HEK293 (cell line): ENCODE data around the gene ATP6V0A4.

ENCODE experiments used
- CTCF ChIA-PET: fragments of 350-600 bp; formaldehyde crosslinking; extraction: SDS; loops from one replicate; lab custom pipeline; 2021; ENCODE audit warnings: antibody characterized with exemption; lab: Yijun Ruan, JAX
- POLR2A ChIA-PET: fragments of 300-600 bp; formaldehyde crosslinking; extraction: SDS; loops from one replicate; lab custom pipeline; 2020; ENCODE audit warnings: antibody characterized with exemption, inconsistent platforms; lab: Yijun Ruan, JAX
- H3K27ac ChIP-seq: fragments of 200-500 bp; sonication (Bioruptor generic); 2 replicates; pipeline ENCODE4 v1.5.1; 2014; ENCODE audit warnings: low read depth, low read length, control low read depth, inconsistent platforms; ENCODE audit errors: extremely low read depth
- H3K36me3 ChIP-seq, 2 experiments: fragments of 200-500 bp in 1 of 2; sonication (Bioruptor generic) in 1 of 2; 1 replicate in 1 of 2; 2 replicates in 1 of 2; pipeline ENCODE4 v1.5.1; 2014 to 2017; ENCODE audit warnings: inconsistent platforms in 2 of 2, low read length in 2 of 2; ENCODE audit not compliant: control insufficient read depth in 2 of 2, insufficient read depth in 1 of 2
- H3K4me1 ChIP-seq: fragments of 200-500 bp; sonication (Bioruptor generic); 2 replicates; pipeline ENCODE4 v1.5.1; 2014; ENCODE audit warnings: mild to moderate bottlenecking, low read length, inconsistent platforms; ENCODE audit not compliant: control insufficient read depth, insufficient read depth
- H3K4me3 ChIP-seq: 2 replicates; pipeline ENCODE4 v1.5.1; 2011; ENCODE audit warnings: low read depth, mild to moderate bottlenecking, control low read depth, low read length, moderate library complexity
- H3K9me3 ChIP-seq: fragments of 200-500 bp; sonication (Bioruptor generic); 2 replicates; pipeline ENCODE4 v1.5.1; 2014; ENCODE audit warnings: low read depth, low read length, inconsistent platforms; ENCODE audit not compliant: control insufficient read depth, insufficient read depth
- GFI1B ChIP-seq: fragments of 450-650 bp; formaldehyde crosslinking; IDR thresholded peaks from 2 replicates; pipeline ENCODE4 v1.5.1; 2016; ENCODE audit warnings: missing biosample characterization, missing genetic modification characterization
- IKZF3 ChIP-seq: fragments of 450-650 bp; IDR thresholded peaks from 2 replicates; pipeline ENCODE4 v1.5.0; 2018; ENCODE audit warnings: missing biosample characterization, mild to moderate bottlenecking, missing genetic modification characterization, moderate library complexity
- SP3 ChIP-seq: fragments of 450-650 bp; formaldehyde crosslinking; IDR thresholded peaks from 2 replicates; pipeline ENCODE4 v1.5.1; 2016; ENCODE audit warnings: missing biosample characterization, missing genetic modification characterization
- SP7 ChIP-seq: fragments of 450-650 bp; formaldehyde crosslinking; IDR thresholded peaks from 2 replicates; pipeline ENCODE4 v1.5.1; 2016; ENCODE audit warnings: missing biosample characterization, missing genetic modification characterization
- ZNF214 ChIP-seq: fragments of 450-650 bp; formaldehyde crosslinking; IDR thresholded peaks from 2 replicates; pipeline ENCODE4 v1.5.1; 2017; ENCODE audit warnings: missing biosample characterization, mild to moderate bottlenecking, missing genetic modification characterization, borderline replicate concordance
- ZNF324 ChIP-seq: fragments of 450-650 bp; formaldehyde crosslinking; IDR thresholded peaks from 2 replicates; pipeline ENCODE4 v1.5.1; 2016; ENCODE audit warnings: missing biosample characterization, missing genetic modification characterization
- ZNF350 ChIP-seq: fragments of 450-650 bp; formaldehyde crosslinking; IDR thresholded peaks from 2 replicates; pipeline ENCODE4 v1.5.0; 2017; ENCODE audit warnings: missing biosample characterization, mild to moderate bottlenecking, missing genetic modification characterization
- ZNF354C ChIP-seq: fragments of 450-650 bp; formaldehyde crosslinking; IDR thresholded peaks from 2 replicates; pipeline ENCODE4 v1.5.1; 2016; ENCODE audit warnings: missing biosample characterization, missing genetic modification characterization, low read depth, borderline replicate concordance
- ZNF366 ChIP-seq: fragments of 450-650 bp; formaldehyde crosslinking; conservative IDR thresholded peaks from 2 replicates; pipeline ENCODE4 v1.5.1; 2016; ENCODE audit warnings: missing biosample characterization, missing genetic modification characterization
- ZNF423 ChIP-seq: fragments of 450-650 bp; formaldehyde crosslinking; IDR thresholded peaks from 2 replicates; pipeline ENCODE4 v1.5.1; 2016; ENCODE audit warnings: missing biosample characterization, missing genetic modification characterization
- ZNF585B ChIP-seq: fragments of 450-650 bp; formaldehyde crosslinking; IDR thresholded peaks from 2 replicates; pipeline ENCODE4 v1.5.1; 2016; ENCODE audit warnings: missing biosample characterization, missing genetic modification characterization
- ZNF626 ChIP-seq: fragments of 450-650 bp; sonication (Bioruptor Pico); formaldehyde crosslinking; IDR thresholded peaks from 2 replicates; pipeline ENCODE4 v1.5.1; 2018; ENCODE audit warnings: missing biosample characterization, missing genetic modification characterization, inconsistent platforms
- ZNF677 ChIP-seq: fragments of 450-650 bp; IDR thresholded peaks from 2 replicates; pipeline ENCODE4 v1.5.0; 2018; ENCODE audit warnings: missing biosample characterization, mild to moderate bottlenecking, missing genetic modification characterization, moderate library complexity
- ZNF701 ChIP-seq: fragments of 450-650 bp; formaldehyde crosslinking; IDR thresholded peaks from 2 replicates; pipeline ENCODE4 v1.5.1; 2016; ENCODE audit warnings: missing biosample characterization, missing genetic modification characterization
- ZSCAN30 ChIP-seq: fragments of 450-650 bp; IDR thresholded peaks from 2 replicates; pipeline ENCODE4 v1.5.1; 2018; ENCODE audit warnings: missing biosample characterization, mild to moderate bottlenecking, missing genetic modification characterization, moderate library complexity
- TF ChIP-seq, protein P1 (sequence below): fragments of 450-650 bp; formaldehyde crosslinking; IDR thresholded peaks from 2 replicates; pipeline ENCODE4 v1.5.1; 2016; ENCODE audit warnings: missing biosample characterization, missing genetic modification characterization
- TF ChIP-seq, protein P2 (sequence below): fragments of 450-650 bp; formaldehyde crosslinking; IDR thresholded peaks from 2 replicates; pipeline ENCODE4 v1.5.1; 2017; ENCODE audit warnings: missing biosample characterization, missing genetic modification characterization
- TF ChIP-seq, protein P3 (sequence below): fragments of 450-650 bp; formaldehyde crosslinking; IDR thresholded peaks from 2 replicates; pipeline ENCODE4 v1.5.1; 2016; ENCODE audit warnings: missing biosample characterization, missing genetic modification characterization
- TF ChIP-seq, protein P4 (sequence below): fragments of 450-650 bp; formaldehyde crosslinking; IDR thresholded peaks from 2 replicates; pipeline ENCODE4 v1.5.1; 2016; ENCODE audit warnings: missing biosample characterization, missing genetic modification characterization
- TF ChIP-seq, protein P5 (sequence below): fragments of 450-650 bp; formaldehyde crosslinking; IDR thresholded peaks from 2 replicates; pipeline ENCODE4 v1.5.1; 2016; ENCODE audit warnings: missing biosample characterization, missing genetic modification characterization

ATP6V0A4 gene

DNA sequence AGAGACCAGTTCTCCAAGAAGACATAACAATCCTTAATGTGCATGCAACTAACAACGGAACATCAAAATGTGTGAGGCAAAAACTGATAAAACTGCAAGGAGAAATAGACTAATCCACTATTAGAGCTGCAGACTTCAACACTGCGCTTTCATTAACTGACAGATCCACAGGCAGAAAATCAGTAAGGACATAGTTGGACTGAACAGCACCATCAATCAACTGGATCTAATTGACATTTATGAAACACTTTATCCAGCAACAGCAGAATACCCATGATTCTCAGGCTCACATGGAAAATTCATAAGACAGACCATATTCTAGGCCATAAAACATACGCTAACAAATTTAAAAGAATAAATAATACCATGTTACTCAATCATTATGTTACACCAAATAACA is 21.6 kb upstream of the ATP6V0A4 start:
- no peak for TF ChIP-seq ZNF354C (tag by site-specific recombination)
- TF ChIP-seq ZNF366 (tag by site-specific recombination): no peak
- TF ChIP-seq, protein P1, sequence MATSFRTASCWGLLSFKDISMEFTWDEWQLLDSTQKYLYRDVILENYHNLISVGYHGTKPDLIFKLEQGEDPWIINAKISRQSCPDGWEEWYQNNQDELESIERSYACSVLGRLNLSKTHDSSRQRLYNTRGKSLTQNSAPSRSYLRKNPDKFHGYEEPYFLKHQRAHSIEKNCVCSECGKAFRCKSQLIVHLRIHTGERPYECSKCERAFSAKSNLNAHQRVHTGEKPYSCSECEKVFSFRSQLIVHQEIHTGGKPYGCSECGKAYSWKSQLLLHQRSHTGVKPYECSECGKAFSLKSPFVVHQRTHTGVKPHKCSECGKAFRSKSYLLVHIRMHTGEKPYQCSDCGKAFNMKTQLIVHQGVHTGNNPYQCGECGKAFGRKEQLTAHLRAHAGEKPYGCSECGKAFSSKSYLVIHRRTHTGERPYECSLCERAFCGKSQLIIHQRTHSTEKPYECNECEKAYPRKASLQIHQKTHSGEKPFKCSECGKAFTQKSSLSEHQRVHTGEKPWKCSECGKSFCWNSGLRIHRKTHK: no peak
- TF ChIP-seq ZNF626: no peak
- TF ChIP-seq, protein P2, sequence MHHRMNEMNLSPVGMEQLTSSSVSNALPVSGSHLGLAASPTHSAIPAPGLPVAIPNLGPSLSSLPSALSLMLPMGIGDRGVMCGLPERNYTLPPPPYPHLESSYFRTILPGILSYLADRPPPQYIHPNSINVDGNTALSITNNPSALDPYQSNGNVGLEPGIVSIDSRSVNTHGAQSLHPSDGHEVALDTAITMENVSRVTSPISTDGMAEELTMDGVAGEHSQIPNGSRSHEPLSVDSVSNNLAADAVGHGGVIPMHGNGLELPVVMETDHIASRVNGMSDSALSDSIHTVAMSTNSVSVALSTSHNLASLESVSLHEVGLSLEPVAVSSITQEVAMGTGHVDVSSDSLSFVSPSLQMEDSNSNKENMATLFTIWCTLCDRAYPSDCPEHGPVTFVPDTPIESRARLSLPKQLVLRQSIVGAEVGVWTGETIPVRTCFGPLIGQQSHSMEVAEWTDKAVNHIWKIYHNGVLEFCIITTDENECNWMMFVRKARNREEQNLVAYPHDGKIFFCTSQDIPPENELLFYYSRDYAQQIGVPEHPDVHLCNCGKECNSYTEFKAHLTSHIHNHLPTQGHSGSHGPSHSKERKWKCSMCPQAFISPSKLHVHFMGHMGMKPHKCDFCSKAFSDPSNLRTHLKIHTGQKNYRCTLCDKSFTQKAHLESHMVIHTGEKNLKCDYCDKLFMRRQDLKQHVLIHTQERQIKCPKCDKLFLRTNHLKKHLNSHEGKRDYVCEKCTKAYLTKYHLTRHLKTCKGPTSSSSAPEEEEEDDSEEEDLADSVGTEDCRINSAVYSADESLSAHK (tag by site-specific recombination): no peak
- TF ChIP-seq ZNF214 (tag by site-specific recombination): no peak
- TF ChIP-seq ZNF423 (tag by site-specific recombination): no peak
- TF ChIP-seq, protein P3, sequence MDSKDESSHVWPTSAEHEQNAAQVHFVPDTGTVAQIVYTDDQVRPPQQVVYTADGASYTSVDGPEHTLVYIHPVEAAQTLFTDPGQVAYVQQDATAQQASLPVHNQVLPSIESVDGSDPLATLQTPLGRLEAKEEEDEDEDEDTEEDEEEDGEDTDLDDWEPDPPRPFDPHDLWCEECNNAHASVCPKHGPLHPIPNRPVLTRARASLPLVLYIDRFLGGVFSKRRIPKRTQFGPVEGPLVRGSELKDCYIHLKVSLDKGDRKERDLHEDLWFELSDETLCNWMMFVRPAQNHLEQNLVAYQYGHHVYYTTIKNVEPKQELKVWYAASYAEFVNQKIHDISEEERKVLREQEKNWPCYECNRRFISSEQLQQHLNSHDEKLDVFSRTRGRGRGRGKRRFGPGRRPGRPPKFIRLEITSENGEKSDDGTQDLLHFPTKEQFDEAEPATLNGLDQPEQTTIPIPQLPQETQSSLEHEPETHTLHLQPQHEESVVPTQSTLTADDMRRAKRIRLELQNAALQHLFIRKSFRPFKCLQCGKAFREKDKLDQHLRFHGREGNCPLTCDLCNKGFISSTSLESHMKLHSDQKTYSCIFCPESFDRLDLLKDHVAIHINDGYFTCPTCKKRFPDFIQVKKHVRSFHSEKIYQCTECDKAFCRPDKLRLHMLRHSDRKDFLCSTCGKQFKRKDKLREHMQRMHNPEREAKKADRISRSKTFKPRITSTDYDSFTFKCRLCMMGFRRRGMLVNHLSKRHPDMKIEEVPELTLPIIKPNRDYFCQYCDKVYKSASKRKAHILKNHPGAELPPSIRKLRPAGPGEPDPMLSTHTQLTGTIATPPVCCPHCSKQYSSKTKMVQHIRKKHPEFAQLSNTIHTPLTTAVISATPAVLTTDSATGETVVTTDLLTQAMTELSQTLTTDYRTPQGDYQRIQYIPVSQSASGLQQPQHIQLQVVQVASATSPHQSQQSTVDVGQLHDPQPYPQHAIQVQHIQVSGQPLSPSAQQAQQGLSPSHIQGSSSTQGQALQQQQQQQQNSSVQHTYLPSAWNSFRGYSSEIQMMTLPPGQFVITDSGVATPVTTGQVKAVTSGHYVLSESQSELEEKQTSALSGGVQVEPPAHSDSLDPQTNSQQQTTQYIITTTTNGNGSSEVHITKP (tag by site-specific recombination): no peak
- TF ChIP-seq IKZF3: no peak
- TF ChIP-seq GFI1B (tag by site-specific recombination): no peak
- TF ChIP-seq SP3 (tag by site-specific recombination): no peak
- TF ChIP-seq ZNF324 (tag by site-specific recombination): no peak
- TF ChIP-seq SP7 (tag by site-specific recombination): no peak
- TF ChIP-seq, protein P4, sequence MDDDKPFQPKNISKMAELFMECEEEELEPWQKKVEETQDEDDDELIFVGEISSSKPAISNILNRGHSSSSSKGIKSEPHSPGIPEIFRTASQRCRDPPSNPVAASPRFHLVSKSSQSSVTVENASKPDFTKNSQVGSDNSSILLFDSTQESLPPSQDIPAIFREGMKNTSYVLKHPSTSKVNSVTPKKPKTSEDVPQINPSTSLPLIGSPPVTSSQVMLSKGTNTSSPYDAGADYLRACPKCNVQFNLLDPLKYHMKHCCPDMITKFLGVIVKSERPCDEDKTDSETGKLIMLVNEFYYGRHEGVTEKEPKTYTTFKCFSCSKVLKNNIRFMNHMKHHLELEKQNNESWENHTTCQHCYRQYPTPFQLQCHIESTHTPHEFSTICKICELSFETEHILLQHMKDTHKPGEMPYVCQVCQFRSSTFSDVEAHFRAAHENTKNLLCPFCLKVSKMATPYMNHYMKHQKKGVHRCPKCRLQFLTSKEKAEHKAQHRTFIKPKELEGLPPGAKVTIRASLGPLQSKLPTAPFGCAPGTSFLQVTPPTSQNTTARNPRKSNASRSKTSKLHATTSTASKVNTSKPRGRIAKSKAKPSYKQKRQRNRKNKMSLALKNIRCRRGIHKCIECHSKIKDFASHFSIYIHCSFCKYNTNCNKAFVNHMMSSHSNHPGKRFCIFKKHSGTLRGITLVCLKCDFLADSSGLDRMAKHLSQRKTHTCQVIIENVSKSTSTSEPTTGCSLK: no peak
- no peak for TF ChIP-seq ZNF350
- TF ChIP-seq ZNF701 (tag by site-specific recombination): no peak
- TF ChIP-seq ZNF677: no peak
- no peak for TF ChIP-seq ZSCAN30 (tag by site-specific recombination)
- TF ChIP-seq, protein P5, sequence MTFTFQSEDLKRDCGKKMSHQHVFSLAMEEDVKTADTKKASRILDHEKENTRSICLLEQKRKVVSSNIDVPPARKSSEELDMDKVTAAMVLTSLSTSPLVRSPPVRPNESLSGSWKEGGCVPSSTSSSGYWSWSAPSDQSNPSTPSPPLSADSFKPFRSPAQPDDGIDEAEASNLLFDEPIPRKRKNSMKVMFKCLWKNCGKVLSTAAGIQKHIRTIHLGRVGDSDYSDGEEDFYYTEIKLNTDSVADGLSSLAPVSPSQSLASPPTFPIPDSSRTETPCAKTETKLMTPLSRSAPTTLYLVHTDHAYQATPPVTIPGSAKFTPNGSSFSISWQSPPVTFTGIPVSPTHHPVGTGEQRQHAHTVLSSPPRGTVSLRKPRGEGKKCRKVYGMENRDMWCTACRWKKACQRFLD (tag by site-specific recombination): no peak
- no peak for TF ChIP-seq ZNF585B (tag by site-specific recombination)
- CTCF ChIA-PET: no interaction called here
- Histone ChIP-seq H3K9me3 (no peaks in the 10 kb centered on the region), H3K4me3 (no peak overlapping the region), H3K4me1 (no peaks in the 10 kb centered on the region), H3K36me3 (no peaks in the 10 kb centered on the region), H3K27ac (no peak overlapping the region)
- POLR2A ChIA-PET: no interaction called here
